Ishikawa (cell line): ENCODE measurements around the gene BNIP5.

Experiments
- EGR1 ChIP-seq: IDR thresholded peaks from 2 replicates; pipeline ENCODE4 v1.6.1; 2012
- EP300 ChIP-seq: IDR thresholded peaks from 2 replicates; pipeline ENCODE4 v1.6.1; 2012; ENCODE audit warnings: borderline replicate concordance
- MAX ChIP-seq: IDR thresholded peaks from 2 replicates; pipeline ENCODE4 v1.6.1; 2012
- RAD21 ChIP-seq: IDR thresholded peaks from 2 replicates; pipeline ENCODE4 v1.6.1; 2012; ENCODE audit warnings: low read depth
- TAF1 ChIP-seq: IDR thresholded peaks from 2 replicates; pipeline ENCODE4 v1.6.1; 2012; ENCODE audit warnings: low read depth, mild to moderate bottlenecking
- TCF12 ChIP-seq: IDR thresholded peaks from 2 replicates; pipeline ENCODE4 v1.6.1; 2012; ENCODE audit warnings: low read depth
- USF1 ChIP-seq: IDR thresholded peaks from 2 replicates; pipeline ENCODE4 v1.6.1; 2012
- YY1 ChIP-seq: IDR thresholded peaks from 2 replicates; pipeline ENCODE4 v1.6.1; 2012; ENCODE audit warnings: low read depth

- no peak for TF ChIP-seq YY1
- TF ChIP-seq RAD21 = no peak
- TF ChIP-seq TAF1 = no peak
- no peak for TF ChIP-seq MAX
- TF ChIP-seq EP300 = no peak
- no peak for TF ChIP-seq USF1
- TF ChIP-seq TCF12 = no peak
- no peak for TF ChIP-seq EGR1
Observed at GRCh38 chr6:36273802-36274514, 62.7 kb downstream of the BNIP5 start.
